Body of pancreas (tissue), 4 donors: ENCODE results near the gene BAG3.

Experiments used
- POLR2A ChIP-seq, 3 donors: fragments of 450-650 bp; IDR thresholded peaks; one replicate each; pipeline ENCODE4 v1.6.1; 2016; ENCODE audit warnings: antibody characterized with exemption in 3 of 3, mild to moderate bottlenecking in 2 of 3
- TF ChIP-seq, protein P1 (sequence below), 7 experiments: fragments of 450-650 bp in 4 of 7; fragments of 200-600 bp in 3 of 7; sonication (generic) in 3 of 7; IDR thresholded peaks; one replicate each; pipeline ENCODE4 v1.5.1; 2016 to 2019; ENCODE audit warnings: antibody characterized with exemption in 7 of 7

DNA sequence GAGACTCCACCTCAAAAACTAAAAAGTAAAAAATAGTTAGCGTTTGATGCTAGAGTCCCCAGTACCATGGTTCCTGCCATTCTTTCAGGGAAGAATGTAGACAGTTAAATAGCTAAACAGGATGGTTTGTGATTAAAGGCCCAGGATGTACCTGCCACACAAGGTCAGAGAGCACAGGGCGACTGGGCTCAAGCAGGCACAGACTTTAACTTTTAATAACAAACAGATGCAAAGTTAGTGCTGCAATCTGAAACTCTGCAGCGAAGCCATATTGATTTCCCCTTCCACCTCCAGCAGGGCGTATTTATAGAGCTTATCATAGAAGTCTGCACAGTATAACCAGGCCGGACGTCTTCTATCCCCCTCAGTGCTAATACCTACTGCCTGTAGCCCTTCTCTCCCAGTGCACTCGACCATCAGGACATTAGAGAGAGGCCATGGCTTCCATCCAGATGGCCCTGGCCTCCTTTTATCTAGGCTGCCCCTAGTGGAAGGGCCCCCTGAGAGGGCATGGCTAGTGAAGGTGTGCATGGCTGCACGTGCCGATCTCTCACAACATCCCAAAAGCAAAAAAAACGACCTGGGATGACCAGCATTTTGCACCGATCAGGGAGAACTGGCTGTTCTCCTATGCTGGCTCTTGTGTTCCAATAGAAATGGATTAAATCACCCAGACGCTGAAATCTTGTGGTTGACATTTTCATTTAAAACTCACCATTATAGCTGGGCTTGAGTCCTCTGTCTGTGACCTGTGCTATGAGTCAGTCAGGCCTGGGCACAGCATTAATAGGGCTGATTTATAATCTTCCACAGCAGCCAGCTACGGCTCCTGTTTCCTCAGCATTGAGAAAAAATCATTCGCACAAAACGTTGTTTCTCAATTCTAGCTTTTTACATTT is 7.6 kb upstream of the BAG3 start:
- TF ChIP-seq, protein P1, sequence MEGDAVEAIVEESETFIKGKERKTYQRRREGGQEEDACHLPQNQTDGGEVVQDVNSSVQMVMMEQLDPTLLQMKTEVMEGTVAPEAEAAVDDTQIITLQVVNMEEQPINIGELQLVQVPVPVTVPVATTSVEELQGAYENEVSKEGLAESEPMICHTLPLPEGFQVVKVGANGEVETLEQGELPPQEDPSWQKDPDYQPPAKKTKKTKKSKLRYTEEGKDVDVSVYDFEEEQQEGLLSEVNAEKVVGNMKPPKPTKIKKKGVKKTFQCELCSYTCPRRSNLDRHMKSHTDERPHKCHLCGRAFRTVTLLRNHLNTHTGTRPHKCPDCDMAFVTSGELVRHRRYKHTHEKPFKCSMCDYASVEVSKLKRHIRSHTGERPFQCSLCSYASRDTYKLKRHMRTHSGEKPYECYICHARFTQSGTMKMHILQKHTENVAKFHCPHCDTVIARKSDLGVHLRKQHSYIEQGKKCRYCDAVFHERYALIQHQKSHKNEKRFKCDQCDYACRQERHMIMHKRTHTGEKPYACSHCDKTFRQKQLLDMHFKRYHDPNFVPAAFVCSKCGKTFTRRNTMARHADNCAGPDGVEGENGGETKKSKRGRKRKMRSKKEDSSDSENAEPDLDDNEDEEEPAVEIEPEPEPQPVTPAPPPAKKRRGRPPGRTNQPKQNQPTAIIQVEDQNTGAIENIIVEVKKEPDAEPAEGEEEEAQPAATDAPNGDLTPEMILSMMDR (IDR thresholded peaks at IDR 0.05) = no peak
- no peak for TF ChIP-seq POLR2A (IDR thresholded peaks at IDR 0.05)
